Stimulated activated CD4-positive, alpha-beta T cell treated with anti-CD3 and anti-CD28 coated beads, Interleukin-4, amount 100 ng/mL, for 4 hours (primary cell): ENCODE measurements around the gene KIRREL1.

Experiments
- DNase-seq, 2 experiments: peaks; one replicate each; pipeline ENCODE4 v3.0.0-alpha.2; 2020

Gene KIRREL1

GRCh38 chr1:157975228-157975950, 18.1 kb upstream of the KIRREL1 start:
- DNase-seq = no peak

- DNase-seq = no peak
Observed at GRCh38 chr1:157976888-157977287, 16.6 kb upstream of the KIRREL1 start.

- DNase-seq = no peak
Observed at GRCh38 chr1:157978586-157979403, 14.7 kb upstream of the KIRREL1 start.

- no peak for DNase-seq
Observed at GRCh38 chr1:157982136-157982535, 11.3 kb upstream of the KIRREL1 start.

GRCh38 chr1:157983787-157984186, 9.7 kb upstream of the KIRREL1 start:
- no peak for DNase-seq

GRCh38 chr1:157984469-157984868, 9.0 kb upstream of the KIRREL1 start:
- no peak for DNase-seq

- DNase-seq = no peak
Observed at GRCh38 chr1:157985473-157985872, 8.0 kb upstream of the KIRREL1 start.

- DNase-seq = no peak
Observed at GRCh38 chr1:157988002-157988401, 5.4 kb upstream of the KIRREL1 start.

GRCh38 chr1:157992031-157992832, 1.2 kb upstream of the KIRREL1 start:
- DNase-seq = peak; percentile 6 to 34

GRCh38 chr1:157992833-157993146, 655 bp upstream of the KIRREL1 start:
- no peak for DNase-seq

- no peak for DNase-seq
Observed at GRCh38 chr1:157993918-157994605, 617 bp downstream of the KIRREL1 start.

GRCh38 chr1:157994704-157995582, 1.5 kb downstream of the KIRREL1 start:
- no peak for DNase-seq

GRCh38 chr1:157995583-157996169, 2.2 kb downstream of the KIRREL1 start:
- DNase-seq = no peak

- DNase-seq = no peak
Observed at GRCh38 chr1:157996433-157996832, 3.0 kb downstream of the KIRREL1 start.

- DNase-seq = no peak
Observed at GRCh38 chr1:158000507-158000906, 7.1 kb downstream of the KIRREL1 start.

- DNase-seq = no peak
Observed at GRCh38 chr1:158002022-158002630, 8.7 kb downstream of the KIRREL1 start.

- no peak for DNase-seq
Observed at GRCh38 chr1:158002631-158003405, 9.4 kb downstream of the KIRREL1 start.

GRCh38 chr1:158003406-158003800, 10.0 kb downstream of the KIRREL1 start:
- no peak for DNase-seq

GRCh38 chr1:158005224-158005623, 11.8 kb downstream of the KIRREL1 start:
- no peak for DNase-seq

- no peak for DNase-seq
Observed at GRCh38 chr1:158007180-158007579, 13.7 kb downstream of the KIRREL1 start.
